HepG2 (cell line): ENCODE measurements around the gene CERS4. TPM values are rescaled to one million over a fixed set of nuclear protein-coding genes. Genes with fewer than 3 reads are reported as not detected.

ENCODE experiments used
- ATF7 ChIP-seq, 2 experiments: fragments of 450-650 bp in 1 of 2; sonication (generic) in 1 of 2; formaldehyde crosslinking in 1 of 2; IDR thresholded peaks; 2 replicates each; pipeline versions ENCODE4 v1.4.0 to v1.6.1; 2016 to 2020; ENCODE audit warnings: antibody characterized with exemption in 1 of 2, mild to moderate bottlenecking in 1 of 2, missing genetic modification reagents in 1 of 2
- CHD4 ChIP-seq: fragments of 200-600 bp; sonication (generic); IDR thresholded peaks from 2 replicates; pipeline ENCODE4 v1.7.0; 2017; ENCODE audit warnings: mild to moderate bottlenecking, low read length, borderline replicate concordance
- GTF2F1 ChIP-seq: fragments of 150-350 bp; IDR thresholded peaks from 2 replicates; pipeline ENCODE4 v1.6.1; 2014; ENCODE audit warnings: low read length
- GTF3A ChIP-seq: sonication (generic); formaldehyde crosslinking; conservative IDR thresholded peaks from 2 replicates; pipeline ENCODE4 v1.4.0; 2020; ENCODE audit warnings: mild to moderate bottlenecking, missing genetic modification reagents
- JUND ChIP-seq: sonication (generic); formaldehyde crosslinking; IDR thresholded peaks from 2 replicates; pipeline ENCODE4 v1.8.0; 2022; ENCODE audit warnings: mild to moderate bottlenecking, missing genetic modification reagents
- KLF11 ChIP-seq: IDR thresholded peaks from 2 replicates; pipeline ENCODE4 v1.6.1; 2016; ENCODE audit warnings: missing compliant biosample characterization
- NR2F6 ChIP-seq, 2 experiments: IDR thresholded peaks; 2 replicates each; pipeline ENCODE4 v1.6.1; 2016; ENCODE audit warnings: antibody characterized with exemption in 1 of 2, mild to moderate bottlenecking in 1 of 2
- ONECUT2 ChIP-seq: sonication (generic); formaldehyde crosslinking; IDR thresholded peaks from 2 replicates; pipeline ENCODE4 v1.4.0; 2020; ENCODE audit warnings: missing genetic modification reagents
- PREB ChIP-seq: sonication (generic); formaldehyde crosslinking; IDR thresholded peaks from 2 replicates; pipeline ENCODE4 v1.4.0; 2020; ENCODE audit warnings: missing genetic modification reagents
- RFXANK ChIP-seq: IDR thresholded peaks from 2 replicates; pipeline ENCODE4 v1.6.1; 2016
- SRSF1 ChIP-seq: fragments of 200-400 bp; formaldehyde crosslinking; optimal IDR thresholded peaks from 2 replicates; pipeline ENCODE3; 2017; ENCODE audit warnings: mild to moderate bottlenecking, low read depth, low read length, moderate library complexity
- SRSF9 ChIP-seq: fragments of 200-400 bp; formaldehyde crosslinking; IDR thresholded peaks from 2 replicates; pipeline ENCODE4 v1.6.1; 2018; ENCODE audit warnings: borderline replicate concordance, mild to moderate bottlenecking, low read depth, low read length; ENCODE audit not compliant: insufficient read depth, poor library complexity, severe bottlenecking
- XBP1 ChIP-seq: sonication (generic); formaldehyde crosslinking; IDR thresholded peaks from 2 replicates; pipeline ENCODE4 v1.5.0; 2020; ENCODE audit warnings: missing genetic modification reagents
- ZNF326 ChIP-seq: sonication (generic); formaldehyde crosslinking; IDR thresholded peaks from 2 replicates; pipeline ENCODE4 v1.4.0; 2020; ENCODE audit warnings: missing genetic modification reagents, borderline replicate concordance
- ZNF34 ChIP-seq: sonication (generic); formaldehyde crosslinking; IDR thresholded peaks from 2 replicates; pipeline ENCODE4 v1.4.0; 2020; ENCODE audit warnings: mild to moderate bottlenecking, missing genetic modification reagents, borderline replicate concordance
- ZNF598 ChIP-seq: sonication (generic); formaldehyde crosslinking; IDR thresholded peaks from 2 replicates; pipeline ENCODE4 v1.5.1; 2020; ENCODE audit warnings: mild to moderate bottlenecking, missing genetic modification reagents, borderline replicate concordance
- ZNF605 ChIP-seq: sonication (generic); formaldehyde crosslinking; IDR thresholded peaks from 2 replicates; pipeline ENCODE4 v1.8.0; 2022; ENCODE audit warnings: mild to moderate bottlenecking, missing genetic modification reagents
- ZNF776 ChIP-seq: sonication (generic); formaldehyde crosslinking; IDR thresholded peaks from 2 replicates; pipeline ENCODE4 v1.4.0; 2020; ENCODE audit warnings: mild to moderate bottlenecking, missing genetic modification reagents
- polyA plus RNA-seq, 8 experiments: library from polyadenylated mRNA; depleted of rRNA in 3 of 8; stranded (reverse) in 7 of 8; unstranded in 1 of 8; fragments of >200 nt; fragmentation: Illumina TruSeq in 4 of 8; extraction: Trizol in 4 of 8; gene quantifications; 2 replicates each; pipeline versions ENCODE4 v1.2.1 to v1.2.3, GENCODE V29; 2011 to 2016; ENCODE audit warnings: low read depth in 4 of 8, missing spikeins in 1 of 8, mixed read lengths in 1 of 8; ENCODE audit not compliant: insufficient read depth in 1 of 8
- total RNA-seq, 5 experiments: library from RNA; depleted of rRNA; stranded (reverse); fragments of >200 nt; fragmentation: Illumina TruSeq; extraction: Trizol; gene quantifications; 2 replicates each; pipeline ENCODE4 v1.2.3, GENCODE V29; 2016; ENCODE audit warnings: low read depth in 1 of 5
- TF ChIP-seq, protein P1 (sequence below): sonication (generic); formaldehyde crosslinking; IDR thresholded peaks from 2 replicates; pipeline ENCODE4 v1.4.0; 2020; ENCODE audit warnings: missing genetic modification reagents
- TF ChIP-seq, protein P2 (sequence below): sonication (generic); formaldehyde crosslinking; IDR thresholded peaks from 2 replicates; pipeline ENCODE4 v1.4.0; 2020; ENCODE audit warnings: mild to moderate bottlenecking, missing genetic modification reagents
- TF ChIP-seq, protein P3 (sequence below): sonication (generic); formaldehyde crosslinking; IDR thresholded peaks from 2 replicates; pipeline ENCODE4 v1.5.0; 2020; ENCODE audit warnings: missing genetic modification reagents

Gene CERS4
- total and polyA plus RNA-seq, 2 of the 13 experiments (the other 11 are each of a cell fraction or from before 2014, with no cell fraction given), result 74.7 to 83.5 TPM

DNA sequence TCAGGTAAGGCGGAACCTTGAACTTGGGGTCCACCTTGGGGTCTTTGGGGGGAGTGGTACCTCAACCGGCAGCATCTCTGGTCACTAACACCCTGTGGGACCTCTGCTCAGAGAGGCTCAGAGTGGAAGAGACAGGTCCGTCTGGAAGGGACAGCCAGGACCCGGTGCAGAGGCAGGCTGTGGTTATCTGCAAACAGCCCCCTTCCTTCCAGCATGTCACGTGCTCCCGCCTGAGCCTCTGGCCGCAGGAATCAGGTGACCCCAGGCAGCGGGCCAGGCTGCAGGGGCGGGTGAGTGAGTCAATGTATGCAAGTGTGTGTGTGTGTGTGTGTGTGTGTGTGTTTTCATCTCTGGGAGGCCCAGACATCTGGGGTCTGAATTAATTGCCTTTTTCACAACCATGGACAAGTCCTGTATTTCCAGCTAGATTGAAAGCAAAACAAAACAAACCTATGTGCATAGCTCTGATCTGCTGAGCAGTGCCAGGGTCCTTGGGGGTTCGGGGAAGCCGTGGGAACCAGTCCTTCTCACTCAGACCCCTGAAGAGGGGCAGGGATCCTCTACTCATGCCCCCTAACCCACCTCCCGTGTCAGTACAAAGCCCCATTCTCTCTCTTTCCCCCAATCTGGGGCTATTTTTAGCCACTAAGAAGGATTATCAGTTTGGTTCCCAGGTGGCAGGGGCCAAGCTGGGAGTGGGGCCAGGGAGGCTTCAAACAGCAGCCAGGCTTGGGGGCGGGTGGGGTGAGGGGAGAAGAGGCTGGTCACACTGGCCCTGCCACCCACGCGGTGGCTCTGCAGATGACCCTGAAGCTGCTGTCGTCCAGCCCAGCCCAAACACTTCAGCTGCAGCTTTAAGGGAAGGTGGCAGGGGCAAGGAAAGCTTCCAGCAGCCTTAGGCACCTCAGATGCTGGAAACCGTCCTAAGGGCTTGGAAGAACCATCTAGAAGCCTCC lies 31.4 kb downstream of the CERS4 start (continued):
- TF ChIP-seq SRSF9, result no peak
- TF ChIP-seq NR2F6 (IDR thresholded peaks at IDR 0.05), result peak; percentile 64
- TF ChIP-seq NR2F6 (CRISPR knock-in tag; IDR thresholded peaks at IDR 0.05), result peak; percentile 74; the same call in 1 of the 2 replicates
- no peak for TF ChIP-seq ZNF34 (CRISPR knock-in tag)
- TF ChIP-seq, protein P1, sequence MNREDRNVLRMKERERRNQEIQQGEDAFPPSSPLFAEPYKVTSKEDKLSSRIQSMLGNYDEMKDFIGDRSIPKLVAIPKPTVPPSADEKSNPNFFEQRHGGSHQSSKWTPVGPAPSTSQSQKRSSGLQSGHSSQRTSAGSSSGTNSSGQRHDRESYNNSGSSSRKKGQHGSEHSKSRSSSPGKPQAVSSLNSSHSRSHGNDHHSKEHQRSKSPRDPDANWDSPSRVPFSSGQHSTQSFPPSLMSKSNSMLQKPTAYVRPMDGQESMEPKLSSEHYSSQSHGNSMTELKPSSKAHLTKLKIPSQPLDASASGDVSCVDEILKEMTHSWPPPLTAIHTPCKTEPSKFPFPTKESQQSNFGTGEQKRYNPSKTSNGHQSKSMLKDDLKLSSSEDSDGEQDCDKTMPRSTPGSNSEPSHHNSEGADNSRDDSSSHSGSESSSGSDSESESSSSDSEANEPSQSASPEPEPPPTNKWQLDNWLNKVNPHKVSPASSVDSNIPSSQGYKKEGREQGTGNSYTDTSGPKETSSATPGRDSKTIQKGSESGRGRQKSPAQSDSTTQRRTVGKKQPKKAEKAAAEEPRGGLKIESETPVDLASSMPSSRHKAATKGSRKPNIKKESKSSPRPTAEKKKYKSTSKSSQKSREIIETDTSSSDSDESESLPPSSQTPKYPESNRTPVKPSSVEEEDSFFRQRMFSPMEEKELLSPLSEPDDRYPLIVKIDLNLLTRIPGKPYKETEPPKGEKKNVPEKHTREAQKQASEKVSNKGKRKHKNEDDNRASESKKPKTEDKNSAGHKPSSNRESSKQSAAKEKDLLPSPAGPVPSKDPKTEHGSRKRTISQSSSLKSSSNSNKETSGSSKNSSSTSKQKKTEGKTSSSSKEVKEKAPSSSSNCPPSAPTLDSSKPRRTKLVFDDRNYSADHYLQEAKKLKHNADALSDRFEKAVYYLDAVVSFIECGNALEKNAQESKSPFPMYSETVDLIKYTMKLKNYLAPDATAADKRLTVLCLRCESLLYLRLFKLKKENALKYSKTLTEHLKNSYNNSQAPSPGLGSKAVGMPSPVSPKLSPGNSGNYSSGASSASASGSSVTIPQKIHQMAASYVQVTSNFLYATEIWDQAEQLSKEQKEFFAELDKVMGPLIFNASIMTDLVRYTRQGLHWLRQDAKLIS (CRISPR knock-in tag), result no peak
- TF ChIP-seq ZNF605, result no peak
- peak; percentile 74; the same call in 1 of the 2 replicates for TF ChIP-seq JUND
- TF ChIP-seq ZNF776, result peak; percentile 68; the same call in 1 of the 2 replicates
- TF ChIP-seq GTF3A (CRISPR knock-in tag), result no peak
- no peak for TF ChIP-seq ZNF326 (CRISPR knock-in tag)
- no peak; the same call in 1 of the 2 replicates for TF ChIP-seq CHD4
- TF ChIP-seq KLF11 (CRISPR knock-in tag), result no peak
- no peak for TF ChIP-seq SRSF1
- TF ChIP-seq ZNF598, result no peak
- no peak for TF ChIP-seq ATF7 (IDR thresholded peaks at IDR 0.05)
- no peak for TF ChIP-seq ATF7 (CRISPR knock-in tag; IDR thresholded peaks at IDR 0.05)
- no peak for TF ChIP-seq XBP1
- TF ChIP-seq, protein P2, sequence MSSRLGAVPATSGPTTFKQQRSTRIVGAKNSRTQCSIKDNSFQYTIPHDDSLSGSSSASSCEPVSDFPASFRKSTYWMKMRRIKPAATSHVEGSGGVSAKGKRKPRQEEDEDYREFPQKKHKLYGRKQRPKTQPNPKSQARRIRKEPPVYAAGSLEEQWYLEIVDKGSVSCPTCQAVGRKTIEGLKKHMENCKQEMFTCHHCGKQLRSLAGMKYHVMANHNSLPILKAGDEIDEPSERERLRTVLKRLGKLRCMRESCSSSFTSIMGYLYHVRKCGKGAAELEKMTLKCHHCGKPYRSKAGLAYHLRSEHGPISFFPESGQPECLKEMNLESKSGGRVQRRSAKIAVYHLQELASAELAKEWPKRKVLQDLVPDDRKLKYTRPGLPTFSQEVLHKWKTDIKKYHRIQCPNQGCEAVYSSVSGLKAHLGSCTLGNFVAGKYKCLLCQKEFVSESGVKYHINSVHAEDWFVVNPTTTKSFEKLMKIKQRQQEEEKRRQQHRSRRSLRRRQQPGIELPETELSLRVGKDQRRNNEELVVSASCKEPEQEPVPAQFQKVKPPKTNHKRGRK (CRISPR knock-in tag), result no peak
- TF ChIP-seq GTF2F1, result no peak
- no peak for TF ChIP-seq ONECUT2
- no peak for TF ChIP-seq PREB (CRISPR knock-in tag)
- no peak for TF ChIP-seq RFXANK (CRISPR knock-in tag)
- TF ChIP-seq, protein P3, sequence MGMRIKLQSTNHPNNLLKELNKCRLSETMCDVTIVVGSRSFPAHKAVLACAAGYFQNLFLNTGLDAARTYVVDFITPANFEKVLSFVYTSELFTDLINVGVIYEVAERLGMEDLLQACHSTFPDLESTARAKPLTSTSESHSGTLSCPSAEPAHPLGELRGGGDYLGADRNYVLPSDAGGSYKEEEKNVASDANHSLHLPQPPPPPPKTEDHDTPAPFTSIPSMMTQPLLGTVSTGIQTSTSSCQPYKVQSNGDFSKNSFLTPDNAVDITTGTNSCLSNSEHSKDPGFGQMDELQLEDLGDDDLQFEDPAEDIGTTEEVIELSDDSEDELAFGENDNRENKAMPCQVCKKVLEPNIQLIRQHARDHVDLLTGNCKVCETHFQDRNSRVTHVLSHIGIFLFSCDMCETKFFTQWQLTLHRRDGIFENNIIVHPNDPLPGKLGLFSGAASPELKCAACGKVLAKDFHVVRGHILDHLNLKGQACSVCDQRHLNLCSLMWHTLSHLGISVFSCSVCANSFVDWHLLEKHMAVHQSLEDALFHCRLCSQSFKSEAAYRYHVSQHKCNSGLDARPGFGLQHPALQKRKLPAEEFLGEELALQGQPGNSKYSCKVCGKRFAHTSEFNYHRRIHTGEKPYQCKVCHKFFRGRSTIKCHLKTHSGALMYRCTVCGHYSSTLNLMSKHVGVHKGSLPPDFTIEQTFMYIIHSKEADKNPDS (CRISPR knock-in tag), result no peak
